GM23338 (cell line): ENCODE data around the gene AGRN.

ENCODE experiments used
- CREB1 ChIP-seq: fragments of 250-450 bp; sonication (Bioruptor Pico); IDR thresholded peaks from 2 replicates; pipeline ENCODE4 v1.5.0; 2020; ENCODE audit warnings: low read depth, mild to moderate bottlenecking, moderate library complexity
- CTCF ChIP-seq, 2 experiments: fragments of 200-600 bp in 1 of 2; sonication (generic) in 1 of 2; conservative IDR thresholded peaks; 2 replicates each; pipeline versions ENCODE4 v1.5.1 to v1.6.1; 2016 to 2017; ENCODE audit warnings: antibody characterized with exemption in 2 of 2, low read depth in 2 of 2, mild to moderate bottlenecking in 2 of 2, moderate library complexity in 1 of 2
- EZH2 ChIP-seq: fragments of 200-600 bp; sonication (generic); IDR thresholded peaks from one replicate; pipeline ENCODE4 v1.8.0; 2017; ENCODE audit warnings: antibody characterized with exemption, mild to moderate bottlenecking, low read depth; ENCODE audit not compliant: unreplicated experiment
- EZH2phosphoT487 ChIP-seq: fragments of 200-600 bp; sonication (generic); IDR thresholded peaks from one replicate; pipeline ENCODE4 v1.8.1; 2018; ENCODE audit warnings: antibody characterized with exemption; ENCODE audit not compliant: unreplicated experiment
- JUNB ChIP-seq: IDR thresholded peaks from one replicate; pipeline ENCODE4 v1.6.1; 2016; ENCODE audit warnings: antibody characterized with exemption; ENCODE audit not compliant: unreplicated experiment
- NANOG ChIP-seq: IDR thresholded peaks from 2 replicates; pipeline ENCODE4 v1.6.1; 2016; ENCODE audit warnings: antibody characterized with exemption, borderline replicate concordance
- POLR2AphosphoS5 ChIP-seq: IDR thresholded peaks from 2 replicates; pipeline ENCODE4 v1.6.1; 2016; ENCODE audit warnings: antibody characterized with exemption, low read depth
- ZNF331 ChIP-seq: fragments of 250-450 bp; sonication (Bioruptor Pico); IDR thresholded peaks from 2 replicates; pipeline ENCODE4 v1.5.0; 2020; ENCODE audit warnings: low read depth, mild to moderate bottlenecking, moderate library complexity
- TF ChIP-seq, protein P1 (sequence below): IDR thresholded peaks from 2 replicates; pipeline ENCODE4 v1.6.1; 2016; ENCODE audit warnings: antibody characterized with exemption
- TF ChIP-seq, protein P2 (sequence below): IDR thresholded peaks from one replicate; pipeline ENCODE4 v1.6.1; 2018; ENCODE audit warnings: antibody characterized with exemption; ENCODE audit not compliant: unreplicated experiment

GRCh38 chr1:972726-973458 is 47.0 kb upstream of the AGRN start:
- TF ChIP-seq POLR2AphosphoS5 (no peak), EZH2 (no peak), CTCF (conservative IDR thresholded peaks at IDR 0.05; ENCODE audit: low read depth in 2 of 2) (no peak), JUNB (no peak), CREB1 (CRISPR knock-in tag) (no peak), ZNF331 (CRISPR knock-in tag) (no peak), EZH2phosphoT487 (no peak), NANOG (no peak)
- TF ChIP-seq, protein P1, sequence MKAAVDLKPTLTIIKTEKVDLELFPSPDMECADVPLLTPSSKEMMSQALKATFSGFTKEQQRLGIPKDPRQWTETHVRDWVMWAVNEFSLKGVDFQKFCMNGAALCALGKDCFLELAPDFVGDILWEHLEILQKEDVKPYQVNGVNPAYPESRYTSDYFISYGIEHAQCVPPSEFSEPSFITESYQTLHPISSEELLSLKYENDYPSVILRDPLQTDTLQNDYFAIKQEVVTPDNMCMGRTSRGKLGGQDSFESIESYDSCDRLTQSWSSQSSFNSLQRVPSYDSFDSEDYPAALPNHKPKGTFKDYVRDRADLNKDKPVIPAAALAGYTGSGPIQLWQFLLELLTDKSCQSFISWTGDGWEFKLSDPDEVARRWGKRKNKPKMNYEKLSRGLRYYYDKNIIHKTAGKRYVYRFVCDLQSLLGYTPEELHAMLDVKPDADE, result no peak
- TF ChIP-seq, protein P2, sequence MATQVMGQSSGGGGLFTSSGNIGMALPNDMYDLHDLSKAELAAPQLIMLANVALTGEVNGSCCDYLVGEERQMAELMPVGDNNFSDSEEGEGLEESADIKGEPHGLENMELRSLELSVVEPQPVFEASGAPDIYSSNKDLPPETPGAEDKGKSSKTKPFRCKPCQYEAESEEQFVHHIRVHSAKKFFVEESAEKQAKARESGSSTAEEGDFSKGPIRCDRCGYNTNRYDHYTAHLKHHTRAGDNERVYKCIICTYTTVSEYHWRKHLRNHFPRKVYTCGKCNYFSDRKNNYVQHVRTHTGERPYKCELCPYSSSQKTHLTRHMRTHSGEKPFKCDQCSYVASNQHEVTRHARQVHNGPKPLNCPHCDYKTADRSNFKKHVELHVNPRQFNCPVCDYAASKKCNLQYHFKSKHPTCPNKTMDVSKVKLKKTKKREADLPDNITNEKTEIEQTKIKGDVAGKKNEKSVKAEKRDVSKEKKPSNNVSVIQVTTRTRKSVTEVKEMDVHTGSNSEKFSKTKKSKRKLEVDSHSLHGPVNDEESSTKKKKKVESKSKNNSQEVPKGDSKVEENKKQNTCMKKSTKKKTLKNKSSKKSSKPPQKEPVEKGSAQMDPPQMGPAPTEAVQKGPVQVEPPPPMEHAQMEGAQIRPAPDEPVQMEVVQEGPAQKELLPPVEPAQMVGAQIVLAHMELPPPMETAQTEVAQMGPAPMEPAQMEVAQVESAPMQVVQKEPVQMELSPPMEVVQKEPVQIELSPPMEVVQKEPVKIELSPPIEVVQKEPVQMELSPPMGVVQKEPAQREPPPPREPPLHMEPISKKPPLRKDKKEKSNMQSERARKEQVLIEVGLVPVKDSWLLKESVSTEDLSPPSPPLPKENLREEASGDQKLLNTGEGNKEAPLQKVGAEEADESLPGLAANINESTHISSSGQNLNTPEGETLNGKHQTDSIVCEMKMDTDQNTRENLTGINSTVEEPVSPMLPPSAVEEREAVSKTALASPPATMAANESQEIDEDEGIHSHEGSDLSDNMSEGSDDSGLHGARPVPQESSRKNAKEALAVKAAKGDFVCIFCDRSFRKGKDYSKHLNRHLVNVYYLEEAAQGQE, result no peak
